BJ (cell line): Measurements from ENCODE around the gene PALS1. TPM values are rescaled to one million over a fixed set of nuclear protein-coding genes. Genes with fewer than 3 reads are reported as not detected.
"Not testable (repeated sequence)": the region's sequence is repeated elsewhere in the genome, so short reads cannot be mapped to it uniquely, and the experiment has no call there.

Source experiments
- CTCF ChIA-PET: fragments of 350-600 bp; formaldehyde crosslinking; extraction: SDS; loops from one replicate; lab custom pipeline; 2021; ENCODE audit warnings: antibody characterized with exemption, inconsistent platforms; lab: Yijun Ruan, JAX
- POLR2A ChIA-PET: fragments of 300-600 bp; sonication (Branson Sonifier 250); formaldehyde crosslinking; extraction: SDS; loops from one replicate; lab custom pipeline; 2021; ENCODE audit warnings: antibody characterized with exemption; lab: Charles Lee
- DNase-seq: peaks from one replicate; pipeline ENCODE4 v3.0.0-alpha.2; 2011; ENCODE audit warnings: low read depth
- H3K27me3 ChIP-seq: 2 replicates; pipeline ENCODE4 v1.6.0; 2011; ENCODE audit warnings: low read length; ENCODE audit not compliant: control insufficient read depth, insufficient read depth
- H3K36me3 ChIP-seq: 2 replicates; pipeline ENCODE4 v1.5.1; 2011; ENCODE audit warnings: low read length; ENCODE audit not compliant: control insufficient read depth, insufficient read depth
- H3K4me3 ChIP-seq: 2 replicates; pipeline ENCODE4 v1.5.1; 2011; ENCODE audit warnings: low read depth, mild to moderate bottlenecking, control low read depth, low read length
- CTCF ChIP-seq: IDR thresholded peaks from 2 replicates; pipeline ENCODE4 v1.5.1; 2011; ENCODE audit warnings: low read depth, mild to moderate bottlenecking, control low read depth, inconsistent platforms, low read length, moderate library complexity; ENCODE audit not compliant: insufficient read depth
- polyA plus RNA-seq: library from polyadenylated mRNA; depleted of rRNA; stranded (reverse); fragments of >200 nt; gene quantifications from 2 replicates; pipeline ENCODE4 v1.2.3, GENCODE V29; 2011; rRNA removed

Gene PALS1
- polyA plus RNA-seq, 1 experiment: 9.3 TPM

- TF ChIP-seq CTCF: no peak
- ChIA-PET CTCF (interaction anchor here (1.0 kb wide), 1 partner anchor 50 kb away, joined by 3 read pairs; no protein-coding TSS in a partner anchor), POLR2A (no interaction called here)
- Histone ChIP-seq H3K4me3 (no peak overlapping the region), H3K27me3 (no peaks in the 10 kb centered on the region), H3K36me3 (peaks cover 1% of the 10 kb centered on the region; the same call in 1 of the 2 replicates)
- DNase-seq: no peak
These were observed 29.7 kb downstream of the PALS1 start for GRCh38 chr14:67270933-67271332.

GRCh38 chr14:67273281-67273680 lies 32.0 kb downstream of the PALS1 start:
- H3K36me3 ChIP-seq, POLR2A ChIA-PET, H3K4me3 ChIP-seq, H3K27me3 ChIP-seq, DNase-seq, CTCF ChIA-PET: not testable (repeated sequence)

- Histone ChIP-seq H3K27me3 (no peaks in the 10 kb centered on the region), H3K36me3 (peaks cover 1% of the 10 kb centered on the region; the same call in 1 of the 2 replicates), H3K4me3 (no peak overlapping the region)
- ChIA-PET POLR2A (no interaction called here), CTCF (interaction anchor here (1.3 to 3.1 kb wide), 3 partner anchors 10 to 110 kb away, joined by 3 to 18 read pairs (median 8); no protein-coding TSS in a partner anchor)
- no peak for DNase-seq
- no peak for TF ChIP-seq CTCF
These were observed 34.9 kb downstream of the PALS1 start for GRCh38 chr14:67276131-67276530.

GRCh38 chr14:67280506-67280905 lies 39.3 kb downstream of the PALS1 start:
- no peaks in the 10 kb centered on the region for H3K36me3 ChIP-seq
- DNase-seq: no peak
- H3K27me3 ChIP-seq: no peaks in the 10 kb centered on the region
- CTCF ChIA-PET: interaction anchor here (0.6 kb wide), 1 partner anchor 18 kb away, joined by 3 read pairs; no protein-coding TSS in a partner anchor
- POLR2A ChIA-PET: no interaction called here
- TF ChIP-seq CTCF: no peak
- H3K4me3 ChIP-seq: no peak overlapping the region

- Histone ChIP-seq H3K36me3 (no peaks in the 10 kb centered on the region; the same call in 1 of the 2 replicates), H3K4me3 (no peak overlapping the region), H3K27me3 (no peaks in the 10 kb centered on the region)
- TF ChIP-seq CTCF: peak; percentile 37
- CTCF ChIA-PET: interaction anchor here (0.6 to 3.4 kb wide), 24 partner anchors 9 to 926 kb away, joined by 3 to 84 read pairs (median 4); no protein-coding TSS in a partner anchor
- POLR2A ChIA-PET: no interaction called here
- DNase-seq: no peak
These were observed 44.7 kb downstream of the PALS1 start for GRCh38 chr14:67285876-67286452.

Other genes starting within 250 kb of the PALS1 start
- gene GARIN2, start 52.0 kb upstream of the PALS1 start, polyA plus RNA-seq: not detected in 2 replicates
- 62.1 and 100 TPM in 2 replicates for gene ATP6V1D, start 118.4 kb downstream of the PALS1 start, polyA plus RNA-seq
- gene EIF2S1, start 118.9 kb downstream of the PALS1 start, polyA plus RNA-seq: 34.4 and 116 TPM in 2 replicates
- gene PLEK2, start 170.7 kb downstream of the PALS1 start, polyA plus RNA-seq: 2.2 and 3.1 TPM in 2 replicates
- gene TMEM229B, start 247.3 kb downstream of the PALS1 start, polyA plus RNA-seq: 0.25 and 0.37 TPM in 2 replicates